Sigmoid colon (tissue), 4 donors: Measurements from ENCODE around the gene HIVEP3.
"Not testable (repeated sequence)": the region's sequence is repeated elsewhere in the genome, so short reads cannot be mapped to it uniquely, and the experiment has no call there.

Experiments
- CTCF ChIP-seq, 4 experiments: fragments of 450-650 bp in 3 of 4; fragments of 200-600 bp in 1 of 4; IDR thresholded peaks; one replicate each; pipeline ENCODE4 v1.5.1; 2016 to 2019; ENCODE audit warnings: antibody characterized with exemption in 4 of 4, mild to moderate bottlenecking in 3 of 4, moderate library complexity in 2 of 4
- EP300 ChIP-seq, 4 donors: sonication (generic); formaldehyde crosslinking; IDR thresholded peaks; one replicate each; pipeline ENCODE4 v1.6.1; 2017; ENCODE audit warnings: antibody characterized with exemption in 4 of 4
- POLR2A ChIP-seq, 2 donors: fragments of 450-650 bp; IDR thresholded peaks; one replicate each; pipeline ENCODE4 v1.6.1; 2016; ENCODE audit warnings: antibody characterized with exemption in 2 of 2, mild to moderate bottlenecking in 2 of 2, moderate library complexity in 2 of 2
- POLR2AphosphoS5 ChIP-seq, 4 donors: sonication (generic); formaldehyde crosslinking; IDR thresholded peaks; one replicate each; pipeline ENCODE4 v1.6.1; 2017; ENCODE audit warnings: antibody characterized with exemption in 4 of 4

- not testable (repeated sequence) for TF ChIP-seq CTCF, POLR2AphosphoS5, POLR2A, EP300 (IDR thresholded peaks at IDR 0.05)
Measured at GRCh38 chr1:41554746-41555145, 364.0 kb downstream of the HIVEP3 start.
